Prostate gland (tissue), 2 donors: ENCODE data around the gene NKX1-1.

Experiments used
- CTCF ChIP-seq, 4 experiments: fragments of 200-600 bp in 2 of 4; fragments of 450-650 bp in 2 of 4; sonication (generic) in 2 of 4; IDR thresholded peaks; 1 replicate in 3 of 4; 2 replicates in 1 of 4; pipeline ENCODE4 v1.5.1; 2016 to 2019; ENCODE audit warnings: antibody characterized with exemption in 4 of 4, mild to moderate bottlenecking in 2 of 4, moderate library complexity in 2 of 4
- POLR2A ChIP-seq: fragments of 450-650 bp; IDR thresholded peaks from one replicate; pipeline ENCODE4 v1.6.1; 2016; ENCODE audit warnings: antibody characterized with exemption, mild to moderate bottlenecking
- POLR2AphosphoS5 ChIP-seq: sonication (generic); formaldehyde crosslinking; IDR thresholded peaks from one replicate; pipeline ENCODE4 v1.6.1; 2017; ENCODE audit warnings: antibody characterized with exemption

- TF ChIP-seq CTCF (IDR thresholded peaks at IDR 0.05) (no peak), POLR2A (no peak), POLR2AphosphoS5 (no peak)
Measured at GRCh38 chr4:1364217-1364616, 42.0 kb downstream of the NKX1-1 start.
